ENCODE results near the gene MYRIP. TPM values are rescaled to one million over a fixed set of nuclear protein-coding genes. Genes with fewer than 3 reads are reported as not detected.

MYRIP gene
- total RNA-seq, 1 donor = under 0.01 TPM

- no peak overlapping the region for H3K4me2 ChIP-seq (ENCODE audit: insufficient read depth, low read length)
- H3K27ac ChIP-seq (ENCODE audit: low read depth, low read length) = no peak overlapping the region
- no peak overlapping the region for H3K4me3 ChIP-seq (ENCODE audit: insufficient read depth, low read length)
- H3K79me2 ChIP-seq (ENCODE audit: insufficient read depth, low read length) = no peaks in the 10 kb centered on the region
- no peaks in the 10 kb centered on the region for H3K9me3 ChIP-seq (ENCODE audit: low read depth, low read length)
- TF ChIP-seq CTCF (IDR thresholded peaks at IDR 0.05; ENCODE audit: extremely low read depth, low read depth, low read length) = no peak
- DNase-seq (ENCODE audit: insufficient read length, low spot score, missing footprints) = no peak
- H3K27me3 ChIP-seq (ENCODE audit: insufficient read depth, low read length) = peaks cover 36% of the 10 kb centered on the region
- H3K4me1 ChIP-seq (ENCODE audit: insufficient read depth, low read length) = no peaks in the 10 kb centered on the region
- H2AFZ ChIP-seq (ENCODE audit: low read length) = no peak overlapping the region
- H4K20me1 ChIP-seq (ENCODE audit: insufficient read depth, low read length) = no peaks in the 10 kb centered on the region
- no peaks in the 10 kb centered on the region for H3K36me3 ChIP-seq (ENCODE audit: insufficient read depth, low read length)
Measured at GRCh38 chr3:39805650-39806049, 3.8 kb upstream of the MYRIP start.

GRCh38 chr3:39806820-39807219 is 2.6 kb upstream of the MYRIP start:
- TF ChIP-seq CTCF (IDR thresholded peaks at IDR 0.05; ENCODE audit: extremely low read depth, low read depth, low read length) = no peak
- H3K4me2 ChIP-seq (ENCODE audit: insufficient read depth, low read length) = no peak overlapping the region
- no peaks in the 10 kb centered on the region for H3K9me3 ChIP-seq (ENCODE audit: low read depth, low read length)
- H3K27ac ChIP-seq (ENCODE audit: low read depth, low read length) = no peak overlapping the region
- no peaks in the 10 kb centered on the region for H3K4me1 ChIP-seq (ENCODE audit: insufficient read depth, low read length)
- no peaks in the 10 kb centered on the region for H4K20me1 ChIP-seq (ENCODE audit: insufficient read depth, low read length)
- DNase-seq (ENCODE audit: insufficient read length, low spot score, missing footprints) = peak; percentile 73
- no peaks in the 10 kb centered on the region for H3K36me3 ChIP-seq (ENCODE audit: insufficient read depth, low read length)
- H3K27me3 ChIP-seq (ENCODE audit: insufficient read depth, low read length) = peaks cover 47% of the 10 kb centered on the region
- H3K79me2 ChIP-seq (ENCODE audit: insufficient read depth, low read length) = no peaks in the 10 kb centered on the region
- H2AFZ ChIP-seq (ENCODE audit: low read length) = no peak overlapping the region
- no peak overlapping the region for H3K4me3 ChIP-seq (ENCODE audit: insufficient read depth, low read length)

GRCh38 chr3:39808467-39809180 is 785 bp upstream of the MYRIP start:
- Histone ChIP-seq H2AFZ (ENCODE audit: low read length) (no peak overlapping the region), H3K27ac (ENCODE audit: low read depth, low read length) (no peak overlapping the region), H3K4me3 (ENCODE audit: insufficient read depth, low read length) (no peak overlapping the region), H3K9me3 (ENCODE audit: low read depth, low read length) (no peaks in the 10 kb centered on the region), H3K4me1 (ENCODE audit: insufficient read depth, low read length) (no peaks in the 10 kb centered on the region), H3K27me3 (ENCODE audit: insufficient read depth, low read length) (peaks cover 60% of the 10 kb centered on the region), H3K36me3 (ENCODE audit: insufficient read depth, low read length) (no peaks in the 10 kb centered on the region), H3K4me2 (ENCODE audit: insufficient read depth, low read length) (no peak overlapping the region), H3K79me2 (ENCODE audit: insufficient read depth, low read length) (no peaks in the 10 kb centered on the region), H4K20me1 (ENCODE audit: insufficient read depth, low read length) (no peaks in the 10 kb centered on the region)
- no peak for TF ChIP-seq CTCF (IDR thresholded peaks at IDR 0.05; ENCODE audit: extremely low read depth, low read depth, low read length)
- peak; percentile 55 for DNase-seq (ENCODE audit: insufficient read length, low spot score, missing footprints)

GRCh38 chr3:39809995-39810595 is 686 bp downstream of the MYRIP start:
- Histone ChIP-seq H3K4me1 (ENCODE audit: insufficient read depth, low read length) (no peaks in the 10 kb centered on the region), H3K79me2 (ENCODE audit: insufficient read depth, low read length) (no peaks in the 10 kb centered on the region), H3K27me3 (ENCODE audit: insufficient read depth, low read length) (peaks cover 60% of the 10 kb centered on the region), H3K36me3 (ENCODE audit: insufficient read depth, low read length) (no peaks in the 10 kb centered on the region), H2AFZ (ENCODE audit: low read length) (no peak overlapping the region), H4K20me1 (ENCODE audit: insufficient read depth, low read length) (no peaks in the 10 kb centered on the region), H3K9me3 (ENCODE audit: low read depth, low read length) (no peaks in the 10 kb centered on the region), H3K27ac (ENCODE audit: low read depth, low read length) (no peak overlapping the region), H3K4me2 (ENCODE audit: insufficient read depth, low read length) (peak overlapping the region; percentile 21), H3K4me3 (ENCODE audit: insufficient read depth, low read length) (no peak overlapping the region)
- DNase-seq (ENCODE audit: insufficient read length, low spot score, missing footprints) = peak; percentile 60
- no peak for TF ChIP-seq CTCF (IDR thresholded peaks at IDR 0.05; ENCODE audit: extremely low read depth, low read depth, low read length)

Data from osteoblast (primary cell).